ENCODE measurements around the gene RBMS3. TPM values are rescaled to one million over a fixed set of nuclear protein-coding genes. Genes with fewer than 3 reads are reported as not detected.

Gene RBMS3
- total and polyA plus RNA-seq, 4 donors: 26.8 to 203 (median 94.8) TPM

DNA sequence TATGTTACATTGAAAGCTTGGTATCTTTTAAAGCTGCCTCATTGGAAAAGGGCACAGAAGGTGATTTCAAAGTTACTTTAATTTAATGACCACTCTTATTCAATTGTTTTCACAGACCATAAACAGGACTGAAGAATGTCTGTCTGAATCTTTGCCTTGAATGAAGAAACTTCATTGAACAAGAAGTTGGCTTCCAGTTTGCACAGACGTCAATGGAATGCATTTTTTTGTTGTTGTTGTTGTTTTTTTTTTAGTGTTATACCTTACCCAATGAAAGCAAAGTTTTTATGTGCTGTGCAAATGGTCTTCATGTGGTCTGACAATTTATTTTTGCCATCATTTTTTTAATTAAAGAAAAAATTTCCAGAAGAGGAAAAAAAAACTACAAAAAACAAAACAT, 722.9 kb downstream of the RBMS3 start:
- 4 to 6% methylated on average over 1 of the region's 1 CpG for WGBS, 2 donors
- DNase-seq: no peak
- H3K9me3 ChIP-seq (ENCODE audit: control insufficient read depth, low read length): no peaks in the 10 kb centered on the region
- no peak for ATAC-seq (ENCODE audit: low FRiP score)
- intact Hi-C loops (cut with DNase I): no loop called here
- no peak overlapping the region for H3K4me3 ChIP-seq (ENCODE audit: low read length in 2 of 2)
- no peaks in the 10 kb centered on the region for H3K36me3 ChIP-seq (ENCODE audit: control insufficient read depth in 1 of 2, insufficient read depth in 2 of 2, low read length in 1 of 2)
- H3K27me3 ChIP-seq (ENCODE audit: control insufficient read depth in 1 of 2, insufficient read depth in 2 of 2, low read length in 1 of 2): no peaks in the 10 kb centered on the region
- H3K4me1 ChIP-seq (ENCODE audit: control insufficient read depth in 1 of 2, insufficient read depth in 2 of 2, low read length in 2 of 2): peaks cover 0 to 2% of the 10 kb centered on the region in 2 donors
- H3K27ac ChIP-seq (ENCODE audit: low read depth in 1 of 2, low read length in 2 of 2): no peak overlapping the region

DNA sequence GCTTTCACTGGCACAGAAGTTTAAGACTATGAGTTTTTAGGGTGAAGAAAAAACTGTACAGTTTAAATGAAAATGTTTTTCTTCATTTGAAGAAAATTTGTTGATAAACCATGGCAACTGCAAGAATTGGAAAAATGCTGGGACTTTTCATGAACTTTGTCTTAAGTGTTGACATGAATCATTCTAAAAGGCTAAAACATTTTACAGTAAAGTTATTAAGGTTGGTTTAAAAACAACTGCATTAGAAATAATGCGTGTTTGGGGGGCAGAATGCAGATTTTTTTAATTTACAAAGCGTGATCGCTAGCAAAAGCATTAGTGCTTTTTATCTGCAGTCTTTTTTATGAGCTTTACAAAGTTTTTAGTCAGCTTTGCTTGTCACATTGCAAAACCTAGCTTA, 723.6 kb downstream of the RBMS3 start:
- WGBS, 2 donors: 55 to 65% methylated on average over 3 of the region's 3 CpGs
- no peak overlapping the region for H3K27ac ChIP-seq (ENCODE audit: low read depth in 1 of 2, low read length in 2 of 2)
- ATAC-seq (ENCODE audit: low FRiP score) (no peak), DNase-seq (no peak)
- H3K4me1 ChIP-seq (ENCODE audit: control insufficient read depth in 1 of 2, insufficient read depth in 2 of 2, low read length in 2 of 2): peaks cover 0 to 2% of the 10 kb centered on the region in 2 donors
- H3K9me3 ChIP-seq (ENCODE audit: control insufficient read depth, low read length): no peaks in the 10 kb centered on the region
- intact Hi-C loops (cut with DNase I): no loop called here
- H3K4me3 ChIP-seq (ENCODE audit: low read length in 2 of 2): no peak overlapping the region
- H3K27me3 ChIP-seq (ENCODE audit: control insufficient read depth in 1 of 2, insufficient read depth in 2 of 2, low read length in 1 of 2): no peaks in the 10 kb centered on the region
- no peaks in the 10 kb centered on the region for H3K36me3 ChIP-seq (ENCODE audit: control insufficient read depth in 1 of 2, insufficient read depth in 2 of 2, low read length in 1 of 2)

DNA sequence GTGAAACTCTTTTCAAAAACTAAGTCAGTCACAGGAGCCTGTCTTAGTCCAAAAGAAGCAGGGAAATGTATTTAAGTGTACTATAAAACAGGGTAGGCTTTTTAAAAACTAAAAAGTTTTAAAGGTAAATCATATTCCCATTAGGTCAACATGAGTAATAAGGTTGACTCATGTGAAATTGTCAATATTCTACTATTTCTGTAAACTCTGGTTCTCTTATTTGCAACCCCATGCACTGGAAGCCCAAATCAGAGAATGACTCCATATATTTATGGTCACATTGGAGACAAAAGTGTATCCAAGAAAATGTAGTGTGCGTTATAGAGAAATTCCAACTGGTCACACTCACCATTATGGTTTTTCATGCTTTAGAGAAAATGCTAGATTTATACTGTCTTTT, 725.2 kb downstream of the RBMS3 start:
- H3K9me3 ChIP-seq (ENCODE audit: control insufficient read depth, low read length): no peaks in the 10 kb centered on the region
- H3K4me1 ChIP-seq (ENCODE audit: control insufficient read depth in 1 of 2, insufficient read depth in 2 of 2, low read length in 2 of 2): peaks cover 0 to 2% of the 10 kb centered on the region in 2 donors
- intact Hi-C loops (cut with DNase I): no loop called here
- DNase-seq: no peak
- H3K36me3 ChIP-seq (ENCODE audit: control insufficient read depth in 1 of 2, insufficient read depth in 2 of 2, low read length in 1 of 2): no peaks in the 10 kb centered on the region
- no peak overlapping the region for H3K4me3 ChIP-seq (ENCODE audit: low read length in 2 of 2)
- ATAC-seq (ENCODE audit: low FRiP score): no peak
- 96 to 97% methylated on average over 1 of the region's 1 CpG for WGBS, 2 donors
- no peak overlapping the region for H3K27ac ChIP-seq (ENCODE audit: low read depth in 1 of 2, low read length in 2 of 2)
- H3K27me3 ChIP-seq (ENCODE audit: control insufficient read depth in 1 of 2, insufficient read depth in 2 of 2, low read length in 1 of 2): no peaks in the 10 kb centered on the region

DNA sequence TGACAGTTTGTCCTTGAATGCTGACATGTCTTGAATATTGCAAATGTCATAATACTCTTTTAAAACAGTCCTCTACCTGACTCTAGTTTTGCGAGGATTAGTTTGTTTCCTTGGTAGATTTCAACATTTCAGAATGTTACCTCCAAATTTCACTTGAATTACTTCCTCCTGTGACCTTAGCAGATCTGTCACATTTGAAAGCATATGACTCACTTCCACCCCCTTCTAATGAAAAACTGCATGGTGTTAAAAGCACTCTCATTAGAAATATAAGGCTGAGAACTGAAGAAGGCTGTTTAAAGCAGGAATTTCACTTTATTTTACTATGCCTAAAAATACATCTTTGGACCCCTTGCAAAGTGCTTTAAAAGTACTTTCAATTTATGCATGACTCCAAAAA, 726.8 kb downstream of the RBMS3 start:
- no peak for DNase-seq
- H3K4me1 ChIP-seq (ENCODE audit: control insufficient read depth in 1 of 2, insufficient read depth in 2 of 2, low read length in 2 of 2): peaks cover 0 to 2% of the 10 kb centered on the region in 2 donors
- H3K27me3 ChIP-seq (ENCODE audit: control insufficient read depth in 1 of 2, insufficient read depth in 2 of 2, low read length in 1 of 2): no peaks in the 10 kb centered on the region
- ATAC-seq (ENCODE audit: low FRiP score): no peak
- intact Hi-C loops (cut with DNase I): no loop called here
- H3K9me3 ChIP-seq (ENCODE audit: control insufficient read depth, low read length): no peaks in the 10 kb centered on the region
- H3K4me3 ChIP-seq (ENCODE audit: low read length in 2 of 2): no peak overlapping the region
- WGBS, 2 donors: 90 to 93% methylated on average over 1 of the region's 1 CpG
- H3K36me3 ChIP-seq (ENCODE audit: control insufficient read depth in 1 of 2, insufficient read depth in 2 of 2, low read length in 1 of 2): no peaks in the 10 kb centered on the region
- H3K27ac ChIP-seq (ENCODE audit: low read depth in 1 of 2, low read length in 2 of 2): no peak overlapping the region

DNA sequence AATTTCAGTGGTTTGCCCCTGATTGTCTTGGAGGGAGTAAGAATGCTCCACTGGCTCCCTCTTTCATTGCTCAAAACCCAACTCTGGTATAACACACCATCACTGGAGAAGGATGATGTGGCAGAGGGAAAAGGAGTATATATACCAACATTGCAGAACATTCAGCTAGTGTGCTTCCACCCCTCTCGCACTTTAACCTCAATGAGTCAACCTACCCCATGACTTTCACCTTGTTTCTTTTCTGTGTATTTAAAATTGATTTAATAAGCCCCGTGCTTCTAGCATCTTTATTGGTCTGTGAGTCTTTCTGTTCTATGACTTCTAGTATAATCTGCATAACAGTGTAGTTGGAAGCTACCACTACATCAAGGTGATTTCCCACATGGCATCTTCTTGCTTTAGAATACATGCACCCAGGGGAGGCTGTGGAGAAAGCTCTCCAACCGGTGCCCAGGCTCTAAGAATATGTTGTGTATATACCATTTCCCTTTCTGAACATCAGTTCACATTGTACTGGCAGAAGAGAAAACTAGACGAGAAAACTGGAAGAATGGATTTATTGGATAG, 730.4 kb downstream of the RBMS3 start:
- no peak for ATAC-seq (ENCODE audit: low FRiP score)
- WGBS, 2 donors: 96 to 99% methylated on average over 4 of the region's 4 CpGs

DNA sequence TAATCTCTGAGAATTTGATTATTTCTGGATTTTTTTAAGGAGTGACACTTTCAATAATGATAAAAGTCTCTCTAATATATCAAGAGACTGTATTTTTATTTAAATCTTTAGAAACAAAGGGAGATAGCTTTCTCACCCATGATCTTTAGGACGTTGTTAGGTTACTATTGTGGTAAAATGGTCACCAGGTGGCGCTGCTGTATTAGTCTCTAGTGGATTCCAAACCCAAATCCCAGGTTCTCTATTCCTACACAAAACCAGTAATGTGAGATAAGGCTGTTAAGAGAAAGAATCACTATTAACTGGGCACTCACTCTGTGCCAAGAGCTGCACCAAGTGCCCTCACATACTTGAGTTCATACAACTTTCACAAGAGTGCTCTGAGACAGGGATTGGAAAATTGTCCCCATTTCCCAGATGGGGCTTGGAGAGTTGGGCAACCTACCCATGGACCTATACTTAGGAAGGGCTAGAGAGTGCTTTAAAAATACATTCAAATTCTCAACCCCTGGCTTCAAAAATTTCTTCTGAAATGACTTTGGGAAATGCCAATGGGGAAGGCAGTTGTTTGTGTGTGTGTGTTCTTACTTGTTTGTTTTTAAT, 732.2 kb downstream of the RBMS3 start:
- no peaks in the 10 kb centered on the region for H3K36me3 ChIP-seq (ENCODE audit: control insufficient read depth in 1 of 2, insufficient read depth in 2 of 2, low read length in 1 of 2)
- H3K4me1 ChIP-seq (ENCODE audit: control insufficient read depth in 1 of 2, insufficient read depth in 2 of 2, low read length in 2 of 2): no peaks in the 10 kb centered on the region
- ATAC-seq (ENCODE audit: low FRiP score): peak; percentile 80
- no peaks in the 10 kb centered on the region for H3K9me3 ChIP-seq (ENCODE audit: control insufficient read depth, low read length)
- no peak overlapping the region for H3K4me3 ChIP-seq (ENCODE audit: low read length in 2 of 2)
- H3K27me3 ChIP-seq (ENCODE audit: control insufficient read depth in 1 of 2, insufficient read depth in 2 of 2, low read length in 1 of 2): no peaks in the 10 kb centered on the region
- DNase-seq: peak; percentile 77
- intact Hi-C loops (cut with DNase I): no loop called here
- whole genome bisulfite sequencing, 2 donors: 6 to 7% methylated on average over 2 of the region's 2 CpGs
- H3K27ac ChIP-seq (ENCODE audit: low read depth in 1 of 2, low read length in 2 of 2): no peak overlapping the region

More for the DNA sequence above, 730.4 kb downstream of the RBMS3 start:
- H3K27me3 ChIP-seq (ENCODE audit: control insufficient read depth in 1 of 2, insufficient read depth in 2 of 2, low read length in 1 of 2): no peaks in the 10 kb centered on the region
- no peaks in the 10 kb centered on the region for H3K9me3 ChIP-seq (ENCODE audit: control insufficient read depth, low read length)
- no peaks in the 10 kb centered on the region for H3K36me3 ChIP-seq (ENCODE audit: control insufficient read depth in 1 of 2, insufficient read depth in 2 of 2, low read length in 1 of 2)
- no peak overlapping the region for H3K4me3 ChIP-seq (ENCODE audit: low read length in 2 of 2)
- no peak for DNase-seq
- H3K4me1 ChIP-seq (ENCODE audit: control insufficient read depth in 1 of 2, insufficient read depth in 2 of 2, low read length in 2 of 2): no peaks in the 10 kb centered on the region
- no peak overlapping the region for H3K27ac ChIP-seq (ENCODE audit: low read depth in 1 of 2, low read length in 2 of 2)
- intact Hi-C loops (cut with DNase I): no loop called here

DNA sequence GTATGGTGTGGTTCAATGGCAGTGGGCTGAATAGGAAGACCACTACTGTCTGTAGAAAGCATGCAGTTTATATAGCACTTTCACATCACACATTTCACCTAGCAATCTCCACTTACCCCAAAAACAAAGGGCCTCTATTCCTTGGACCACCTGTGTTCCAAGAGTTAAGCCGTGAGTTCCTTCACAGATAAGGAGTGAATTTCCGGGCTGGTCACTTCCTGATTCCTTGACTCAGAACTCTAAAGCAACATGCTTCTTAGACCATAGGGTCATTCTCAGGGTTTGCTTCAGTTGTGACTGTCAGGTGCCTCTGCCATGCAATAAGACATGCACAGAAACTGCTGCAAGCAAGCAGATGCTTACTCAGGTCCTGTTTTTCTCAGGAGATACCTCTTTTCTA, 737.0 kb downstream of the RBMS3 start:
- no peak overlapping the region for H3K4me3 ChIP-seq (ENCODE audit: low read length in 2 of 2)
- 22 to 33% methylated on average over 2 of the region's 2 CpGs for WGBS, 2 donors

DNA sequence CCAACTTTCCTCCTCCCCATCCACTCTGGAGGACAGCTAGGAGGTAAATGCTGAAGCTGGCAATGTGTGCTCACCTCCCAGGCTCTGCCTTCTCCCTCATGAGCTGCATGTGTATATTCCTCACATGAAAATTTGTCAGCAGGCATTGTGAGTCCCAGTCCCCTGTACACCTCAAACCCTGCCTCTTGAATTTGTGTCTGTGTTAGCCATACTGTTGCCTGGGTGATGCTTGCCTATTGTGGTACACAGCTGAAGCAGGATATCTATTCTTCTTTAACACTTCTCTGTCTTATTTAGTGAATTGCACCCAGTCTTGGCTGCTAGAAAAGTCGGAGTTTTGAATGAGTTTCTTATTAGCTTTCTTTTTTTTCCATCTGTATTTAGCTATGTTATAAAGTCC, 739.5 kb downstream of the RBMS3 start:
- H3K27ac ChIP-seq (ENCODE audit: low read depth in 1 of 2, low read length in 2 of 2): no peak overlapping the region
- H3K4me3 ChIP-seq (ENCODE audit: low read length in 2 of 2): no peak overlapping the region
- ATAC-seq (ENCODE audit: low FRiP score) (no peak), DNase-seq (no peak)
- H3K4me1 ChIP-seq (ENCODE audit: control insufficient read depth in 1 of 2, insufficient read depth in 2 of 2, low read length in 2 of 2): no peaks in the 10 kb centered on the region
- no peaks in the 10 kb centered on the region for H3K9me3 ChIP-seq (ENCODE audit: control insufficient read depth, low read length)
- intact Hi-C loops (cut with DNase I): no loop called here
- 80 to 82% methylated on average over 1 of the region's 1 CpG for WGBS, 2 donors
- H3K36me3 ChIP-seq (ENCODE audit: control insufficient read depth in 1 of 2, insufficient read depth in 2 of 2, low read length in 1 of 2): no peaks in the 10 kb centered on the region
- H3K27me3 ChIP-seq (ENCODE audit: control insufficient read depth in 1 of 2, insufficient read depth in 2 of 2, low read length in 1 of 2): no peaks in the 10 kb centered on the region

More for the DNA sequence above, 737.0 kb downstream of the RBMS3 start:
- Histone ChIP-seq H3K27me3 (ENCODE audit: control insufficient read depth in 1 of 2, insufficient read depth in 2 of 2, low read length in 1 of 2) (no peaks in the 10 kb centered on the region), H3K4me1 (ENCODE audit: control insufficient read depth in 1 of 2, insufficient read depth in 2 of 2, low read length in 2 of 2) (no peaks in the 10 kb centered on the region), H3K27ac (ENCODE audit: low read depth in 1 of 2, low read length in 2 of 2) (no peak overlapping the region), H3K9me3 (ENCODE audit: control insufficient read depth, low read length) (no peaks in the 10 kb centered on the region), H3K36me3 (ENCODE audit: control insufficient read depth in 1 of 2, insufficient read depth in 2 of 2, low read length in 1 of 2) (no peaks in the 10 kb centered on the region)
- intact Hi-C loops (cut with DNase I): no loop called here
- DNase-seq (no peak), ATAC-seq (ENCODE audit: low FRiP score) (no peak)

DNA sequence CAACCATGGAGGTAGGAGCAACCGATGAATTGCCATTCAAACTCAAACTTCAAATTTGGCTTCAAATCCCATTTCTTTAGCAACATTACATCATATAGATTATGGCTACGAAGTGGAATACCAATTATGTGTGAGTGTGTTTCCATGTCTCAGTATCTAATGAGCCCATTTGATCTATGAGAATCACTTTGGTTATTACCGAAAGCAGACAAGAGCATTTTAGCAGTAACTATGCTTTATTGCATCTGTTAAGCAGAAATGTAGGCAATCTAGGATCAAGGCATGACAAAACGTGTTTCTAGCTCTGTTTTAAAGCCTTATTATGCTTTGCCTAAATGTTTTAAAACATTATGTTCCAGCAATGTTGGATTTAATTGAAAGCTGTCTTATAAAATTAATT, 743.6 kb downstream of the RBMS3 start:
- DNase-seq (no peak), ATAC-seq (ENCODE audit: low FRiP score) (no peak)
- H3K27ac ChIP-seq (ENCODE audit: low read depth in 1 of 2, low read length in 2 of 2): no peak overlapping the region
- no peaks in the 10 kb centered on the region for H3K27me3 ChIP-seq (ENCODE audit: control insufficient read depth in 1 of 2, insufficient read depth in 2 of 2, low read length in 1 of 2)
- 69 to 74% methylated on average over 4 of the region's 4 CpGs for WGBS, 2 donors
- no peaks in the 10 kb centered on the region for H3K36me3 ChIP-seq (ENCODE audit: control insufficient read depth in 1 of 2, insufficient read depth in 2 of 2, low read length in 1 of 2)
- no peak overlapping the region for H3K4me3 ChIP-seq (ENCODE audit: low read length in 2 of 2)
- H3K9me3 ChIP-seq (ENCODE audit: control insufficient read depth, low read length): no peaks in the 10 kb centered on the region
- intact Hi-C loops (cut with DNase I): no loop called here
- H3K4me1 ChIP-seq (ENCODE audit: control insufficient read depth in 1 of 2, insufficient read depth in 2 of 2, low read length in 2 of 2): no peaks in the 10 kb centered on the region
